NCI-H2081 treated with DMSO at 0.1 percent for 48 hours (cell line): ENCODE measurements around the gene F2RL2.
"Not testable (repeated sequence)": the region's sequence is repeated elsewhere in the genome, so short reads cannot be mapped to it uniquely, and the experiment has no call there.

Experiments used
- DNase-seq: peaks from one replicate; lab custom pipeline; 2025; lab: John Stamatoyannopoulos, UW

F2RL2 gene

GRCh38 chr5:76622076-76622475 is 1.1 kb downstream of the F2RL2 start:
- no peak for DNase-seq

- no peak for DNase-seq
Observed at GRCh38 chr5:76620166-76620565, 3.0 kb downstream of the F2RL2 start.

GRCh38 chr5:76617675-76618074 is 5.5 kb downstream of the F2RL2 start:
- DNase-seq = no peak

- no peak for DNase-seq
Observed at GRCh38 chr5:76617229-76617628, 6.0 kb downstream of the F2RL2 start.

- no peak for DNase-seq
Observed at GRCh38 chr5:76616206-76616605, 7.0 kb downstream of the F2RL2 start.

GRCh38 chr5:76615759-76616158 is 7.4 kb downstream of the F2RL2 start:
- no peak for DNase-seq

- no peak for DNase-seq
Observed at GRCh38 chr5:76612942-76613341, 10.3 kb downstream of the F2RL2 start.

- DNase-seq = no peak
Observed at GRCh38 chr5:76610196-76610595, 13.0 kb downstream of the F2RL2 start.

- DNase-seq = no peak
Observed at GRCh38 chr5:76608833-76609232, 14.4 kb downstream of the F2RL2 start.

GRCh38 chr5:76607353-76607871 is 15.8 kb downstream of the F2RL2 start:
- DNase-seq = no peak

- no peak for DNase-seq
Observed at GRCh38 chr5:76606701-76607100, 16.5 kb downstream of the F2RL2 start.

GRCh38 chr5:76604838-76605237 is 18.4 kb downstream of the F2RL2 start:
- DNase-seq = no peak

GRCh38 chr5:76603991-76604390 is 19.2 kb downstream of the F2RL2 start:
- DNase-seq = not testable (repeated sequence)

GRCh38 chr5:76602094-76602726 is 21.0 kb downstream of the F2RL2 start:
- no peak for DNase-seq

- no peak for DNase-seq
Observed at GRCh38 chr5:76601470-76601869, 21.7 kb downstream of the F2RL2 start.

- DNase-seq = no peak
Observed at GRCh38 chr5:76600716-76601115, 22.5 kb downstream of the F2RL2 start.

GRCh38 chr5:76598531-76598930 is 24.7 kb downstream of the F2RL2 start:
- DNase-seq = no peak

GRCh38 chr5:76595755-76596481 is 27.3 kb downstream of the F2RL2 start:
- no peak for DNase-seq

GRCh38 chr5:76594107-76594506 is 29.1 kb downstream of the F2RL2 start:
- DNase-seq = no peak

GRCh38 chr5:76592692-76593091 is 30.5 kb downstream of the F2RL2 start:
- DNase-seq = no peak

GRCh38 chr5:76591366-76591765 is 31.8 kb downstream of the F2RL2 start:
- DNase-seq = no peak

- DNase-seq = no peak
Observed at GRCh38 chr5:76590027-76590426, 33.2 kb downstream of the F2RL2 start.

GRCh38 chr5:76586531-76586930 is 36.7 kb downstream of the F2RL2 start:
- no peak for DNase-seq

- DNase-seq = no peak
Observed at GRCh38 chr5:76585783-76586217, 37.4 kb downstream of the F2RL2 start.
